Liver (tissue), 9 donors: ENCODE results near the gene CREBL2. TPM values are rescaled to one million over a fixed set of nuclear protein-coding genes. Genes with fewer than 3 reads are reported as not detected.

ENCODE experiments used
- DNase-seq: peaks from one replicate; pipeline ENCODE4 v3.0.0-alpha.2; 2017; ENCODE audit warnings: low spot score
- H3K27ac ChIP-seq, 2 donors: one replicate each; pipeline ENCODE4 v1.7.0; 2013; ENCODE audit warnings: inconsistent platforms in 2 of 2, low read length in 2 of 2, control low read depth in 1 of 2, low read depth in 1 of 2, mild to moderate bottlenecking in 1 of 2
- H3K27me3 ChIP-seq, 4 donors: one replicate each; pipeline versions ENCODE4 v1.6.1 to v1.7.0; 2013; ENCODE audit warnings: low read length in 3 of 4, inconsistent platforms in 1 of 4, mild to moderate bottlenecking in 1 of 4, moderate library complexity in 1 of 4; ENCODE audit not compliant: control insufficient read depth in 4 of 4, insufficient read depth in 4 of 4
- H3K36me3 ChIP-seq, 4 donors: one replicate each; pipeline versions ENCODE4 v1.6.1 to v1.7.0; 2013; ENCODE audit warnings: low read length in 3 of 4, mild to moderate bottlenecking in 3 of 4, low read depth in 1 of 4, moderate library complexity in 1 of 4; ENCODE audit not compliant: control insufficient read depth in 4 of 4, insufficient read depth in 3 of 4
- H3K4me1 ChIP-seq, 4 donors: one replicate each; pipeline versions ENCODE4 v1.6.1 to v1.7.0; 2013; ENCODE audit warnings: low read length in 3 of 4, mild to moderate bottlenecking in 3 of 4, moderate library complexity in 1 of 4; ENCODE audit not compliant: control insufficient read depth in 4 of 4, insufficient read depth in 4 of 4
- H3K4me3 ChIP-seq, 3 donors: one replicate each; pipeline versions ENCODE4 v1.6.1 to v1.7.0; 2013; ENCODE audit warnings: low read length in 3 of 3, control low read depth in 1 of 3, low read depth in 1 of 3, mild to moderate bottlenecking in 1 of 3
- H3K9ac ChIP-seq, 2 donors: one replicate each; pipeline ENCODE4 v1.7.0; 2013; ENCODE audit warnings: low read length in 2 of 2, mild to moderate bottlenecking in 2 of 2, moderate library complexity in 2 of 2, control low read depth in 1 of 2, low read depth in 1 of 2
- H3K9me3 ChIP-seq, 4 donors: one replicate each; pipeline versions ENCODE4 v1.6.1 to v1.7.0; 2013; ENCODE audit warnings: low read length in 3 of 4; ENCODE audit not compliant: control insufficient read depth in 4 of 4
- EGR1 ChIP-seq, 2 donors: IDR thresholded peaks; 2 replicates each; pipeline ENCODE4 v1.6.1; 2016 to 2018; ENCODE audit warnings: antibody characterized with exemption in 2 of 2, low read depth in 2 of 2
- FOXA1 ChIP-seq: IDR thresholded peaks from 2 replicates; pipeline ENCODE4 v1.6.1; 2016; ENCODE audit warnings: antibody characterized with exemption
- FOXA2 ChIP-seq: IDR thresholded peaks from 2 replicates; pipeline ENCODE4 v1.6.1; 2016; ENCODE audit warnings: antibody characterized with exemption
- GABPA ChIP-seq, 2 donors: IDR thresholded peaks in 1 of 2; conservative IDR thresholded peaks in 1 of 2; 2 replicates each; pipeline ENCODE4 v1.6.1; 2016; ENCODE audit warnings: antibody characterized with exemption in 2 of 2, mild to moderate bottlenecking in 1 of 2, moderate library complexity in 1 of 2
- HNF4A ChIP-seq, 2 donors: conservative IDR thresholded peaks; 2 replicates each; pipeline ENCODE4 v1.6.1; 2016; ENCODE audit warnings: antibody characterized with exemption in 2 of 2, mild to moderate bottlenecking in 2 of 2
- HNF4G ChIP-seq: IDR thresholded peaks from 2 replicates; pipeline ENCODE4 v1.6.1; 2016; ENCODE audit warnings: antibody characterized with exemption
- JUND ChIP-seq, 2 donors: IDR thresholded peaks; 2 replicates each; pipeline ENCODE4 v1.6.1; 2016; ENCODE audit warnings: antibody characterized with exemption in 2 of 2
- NR2F2 ChIP-seq: IDR thresholded peaks from 2 replicates; pipeline ENCODE4 v1.6.1; 2016; ENCODE audit warnings: antibody characterized with exemption
- RAD21 ChIP-seq, 2 donors: IDR thresholded peaks; 2 replicates each; pipeline ENCODE4 v1.6.1; 2016; ENCODE audit warnings: antibody characterized with exemption in 2 of 2, mild to moderate bottlenecking in 2 of 2
- RXRA ChIP-seq, 2 donors: IDR thresholded peaks; 2 replicates each; pipeline ENCODE4 v1.6.1; 2017 to 2018; ENCODE audit warnings: antibody characterized with exemption in 2 of 2, mild to moderate bottlenecking in 1 of 2
- SP1 ChIP-seq: IDR thresholded peaks from 2 replicates; pipeline ENCODE4 v1.6.1; 2018; ENCODE audit warnings: antibody characterized with exemption, mild to moderate bottlenecking
- TAF1 ChIP-seq: conservative IDR thresholded peaks from 2 replicates; pipeline ENCODE4 v1.6.1; 2016; ENCODE audit warnings: antibody characterized with exemption, mild to moderate bottlenecking
- YY1 ChIP-seq: IDR thresholded peaks from 2 replicates; pipeline ENCODE4 v1.6.1; 2016; ENCODE audit warnings: antibody characterized with exemption, mild to moderate bottlenecking
- WGBS: extraction: QIAGEN DNeasy Blood & Tissue Kit; methylation state at CpG from one replicate; pipeline ENCODE4 v1.1.7; 2013; 5-methylcytosine and 5-hydroxymethylcytosine counted together
- polyA plus RNA-seq, 2 donors: library from polyadenylated mRNA; stranded (reverse) in 1 of 2; unstranded in 1 of 2; fragments of 200-250 nt in 1 of 2; fragments of >200 nt in 1 of 2; fragmentation: Nextera tagmentation in 1 of 2; extraction: Ambion mirVana in 1 of 2; gene quantifications; one replicate each; pipeline versions ENCODE4 v1.2.1 to v1.2.3, GENCODE V29; 2013 to 2015
- total RNA-seq, 2 donors: library from RNA; depleted of rRNA; stranded (reverse); fragments of >200 nt; gene quantifications; one replicate each; pipeline ENCODE4 v1.2.3, GENCODE V29; 2014
- TF ChIP-seq, protein P1 (sequence below): fragments of 150-350 bp; IDR thresholded peaks from 2 replicates; pipeline ENCODE4 v1.5.1; 2017; ENCODE audit warnings: improper control_type of control experiment, low read depth, low read length; ENCODE audit not compliant: missing input control
- TF ChIP-seq, protein P2 (sequence below): IDR thresholded peaks from 2 replicates; pipeline ENCODE4 v1.6.1; 2016; ENCODE audit warnings: antibody characterized with exemption
- TF ChIP-seq, protein P3 (sequence below): IDR thresholded peaks from 2 replicates; pipeline ENCODE4 v1.6.1; 2016; ENCODE audit warnings: antibody characterized with exemption
- TF ChIP-seq, protein P4 (sequence below): IDR thresholded peaks from 2 replicates; pipeline ENCODE4 v1.6.1; 2016; ENCODE audit warnings: antibody characterized with exemption, mild to moderate bottlenecking
- TF ChIP-seq, protein P5 (sequence below): IDR thresholded peaks from 2 replicates; pipeline ENCODE4 v1.6.1; 2016; ENCODE audit warnings: antibody characterized with exemption
- donor health status: healthy.
- donor health status: healthy.
- donor health status: healthy.
- donor health status: healthy.
- donor health status: healthy.

CREBL2 gene
- total and polyA plus RNA-seq, 4 donors, result 14.6 to 27.4 (median 19.0) TPM

DNA sequence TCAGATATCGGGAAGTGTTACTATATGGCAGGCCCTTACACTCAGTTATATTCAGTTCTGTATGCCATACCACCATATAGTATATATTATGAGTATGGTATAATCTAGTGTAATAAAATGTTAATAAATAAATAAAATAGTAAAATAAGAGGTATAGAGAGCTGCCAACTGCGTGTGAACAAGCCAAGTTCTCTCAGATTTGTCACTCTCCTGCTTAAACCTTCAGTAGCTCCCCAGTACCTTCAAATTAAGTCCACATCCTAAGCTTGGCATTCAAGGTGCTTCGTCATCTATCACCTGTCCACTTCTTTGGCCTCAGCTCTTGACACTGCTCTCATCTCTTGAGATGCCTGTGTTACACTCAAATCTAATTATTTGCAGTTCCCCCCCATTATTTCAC, 12.8 kb upstream of the CREBL2 start:
- H3K9me3 ChIP-seq, result no peaks in the 10 kb centered on the region
- no peak overlapping the region for H3K27ac ChIP-seq
- no peaks in the 10 kb centered on the region for H3K36me3 ChIP-seq
- WGBS, result 88% methylated on average over 3 of the region's 3 CpGs
- no peak overlapping the region for H3K9ac ChIP-seq
- DNase-seq, result no peak
- TF ChIP-seq HNF4A (conservative IDR thresholded peaks at IDR 0.05) (no peak), TAF1 (no peak), HNF4G (no peak), EGR1 (IDR thresholded peaks at IDR 0.05; ENCODE audit: low read depth in 2 of 2) (no peak)
- no peaks in the 10 kb centered on the region for H3K4me1 ChIP-seq
- H3K4me3 ChIP-seq, result no peak overlapping the region
- no peaks in the 10 kb centered on the region for H3K27me3 ChIP-seq

DNA sequence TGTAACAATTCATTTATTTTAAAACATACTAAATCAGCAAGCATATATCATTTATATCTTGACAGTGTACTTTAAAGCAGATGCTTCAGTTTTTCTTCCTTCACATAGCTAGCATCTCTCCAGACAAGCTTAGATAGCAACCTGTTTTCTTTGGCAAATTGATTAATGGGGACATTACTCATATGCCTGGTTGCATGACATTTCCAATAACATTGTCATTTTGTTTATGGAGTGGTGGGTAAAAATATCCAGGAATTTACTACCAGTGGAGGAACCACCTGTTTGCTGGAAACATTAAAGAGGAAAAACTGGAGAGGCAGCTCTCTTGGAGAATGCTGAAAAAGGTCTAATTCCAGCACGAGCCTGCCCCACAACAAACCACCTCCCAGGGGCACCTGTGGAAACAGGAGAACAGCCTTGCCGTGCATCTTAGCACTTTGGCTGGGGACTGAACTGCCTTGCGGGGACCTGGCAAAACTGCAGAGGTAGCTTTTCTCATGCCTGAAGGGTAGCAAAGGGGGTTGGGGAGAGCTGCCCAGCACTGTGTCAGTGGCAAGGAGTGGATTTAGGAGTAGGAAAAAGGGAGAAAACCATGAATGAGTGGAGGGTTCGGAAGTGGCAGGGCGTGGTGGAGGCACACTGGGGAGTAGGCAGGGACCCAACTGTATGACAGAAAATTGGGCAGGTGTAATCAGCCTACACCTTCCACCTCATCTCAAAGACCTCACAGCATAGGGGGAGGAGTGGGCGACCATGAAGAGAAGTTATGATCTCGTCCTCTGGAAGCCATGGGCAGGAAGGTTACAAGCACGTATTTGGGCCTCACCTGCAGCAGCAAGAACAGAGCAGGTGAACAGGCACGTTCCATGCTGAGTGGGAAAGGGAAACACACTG, 11.7 kb upstream of the CREBL2 start:
- no peak for DNase-seq
- no peaks in the 10 kb centered on the region for H3K9me3 ChIP-seq
- 84% methylated on average over 9 of the region's 9 CpGs for WGBS
- no peaks in the 10 kb centered on the region for H3K36me3 ChIP-seq
- H3K4me1 ChIP-seq, result no peaks in the 10 kb centered on the region
- H3K4me3 ChIP-seq, result no peak overlapping the region
- no peaks in the 10 kb centered on the region for H3K27me3 ChIP-seq
- H3K9ac ChIP-seq, result no peak overlapping the region
- TF ChIP-seq NR2F2, result no peak
- no peak for TF ChIP-seq RXRA (IDR thresholded peaks at IDR 0.05)
- no peak for TF ChIP-seq JUND (IDR thresholded peaks at IDR 0.05)
- TF ChIP-seq, protein P1, sequence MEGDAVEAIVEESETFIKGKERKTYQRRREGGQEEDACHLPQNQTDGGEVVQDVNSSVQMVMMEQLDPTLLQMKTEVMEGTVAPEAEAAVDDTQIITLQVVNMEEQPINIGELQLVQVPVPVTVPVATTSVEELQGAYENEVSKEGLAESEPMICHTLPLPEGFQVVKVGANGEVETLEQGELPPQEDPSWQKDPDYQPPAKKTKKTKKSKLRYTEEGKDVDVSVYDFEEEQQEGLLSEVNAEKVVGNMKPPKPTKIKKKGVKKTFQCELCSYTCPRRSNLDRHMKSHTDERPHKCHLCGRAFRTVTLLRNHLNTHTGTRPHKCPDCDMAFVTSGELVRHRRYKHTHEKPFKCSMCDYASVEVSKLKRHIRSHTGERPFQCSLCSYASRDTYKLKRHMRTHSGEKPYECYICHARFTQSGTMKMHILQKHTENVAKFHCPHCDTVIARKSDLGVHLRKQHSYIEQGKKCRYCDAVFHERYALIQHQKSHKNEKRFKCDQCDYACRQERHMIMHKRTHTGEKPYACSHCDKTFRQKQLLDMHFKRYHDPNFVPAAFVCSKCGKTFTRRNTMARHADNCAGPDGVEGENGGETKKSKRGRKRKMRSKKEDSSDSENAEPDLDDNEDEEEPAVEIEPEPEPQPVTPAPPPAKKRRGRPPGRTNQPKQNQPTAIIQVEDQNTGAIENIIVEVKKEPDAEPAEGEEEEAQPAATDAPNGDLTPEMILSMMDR, result no peak
- TF ChIP-seq, protein P2, sequence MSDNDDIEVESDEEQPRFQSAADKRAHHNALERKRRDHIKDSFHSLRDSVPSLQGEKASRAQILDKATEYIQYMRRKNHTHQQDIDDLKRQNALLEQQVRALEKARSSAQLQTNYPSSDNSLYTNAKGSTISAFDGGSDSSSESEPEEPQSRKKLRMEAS, result no peak
- TF ChIP-seq, protein P3, sequence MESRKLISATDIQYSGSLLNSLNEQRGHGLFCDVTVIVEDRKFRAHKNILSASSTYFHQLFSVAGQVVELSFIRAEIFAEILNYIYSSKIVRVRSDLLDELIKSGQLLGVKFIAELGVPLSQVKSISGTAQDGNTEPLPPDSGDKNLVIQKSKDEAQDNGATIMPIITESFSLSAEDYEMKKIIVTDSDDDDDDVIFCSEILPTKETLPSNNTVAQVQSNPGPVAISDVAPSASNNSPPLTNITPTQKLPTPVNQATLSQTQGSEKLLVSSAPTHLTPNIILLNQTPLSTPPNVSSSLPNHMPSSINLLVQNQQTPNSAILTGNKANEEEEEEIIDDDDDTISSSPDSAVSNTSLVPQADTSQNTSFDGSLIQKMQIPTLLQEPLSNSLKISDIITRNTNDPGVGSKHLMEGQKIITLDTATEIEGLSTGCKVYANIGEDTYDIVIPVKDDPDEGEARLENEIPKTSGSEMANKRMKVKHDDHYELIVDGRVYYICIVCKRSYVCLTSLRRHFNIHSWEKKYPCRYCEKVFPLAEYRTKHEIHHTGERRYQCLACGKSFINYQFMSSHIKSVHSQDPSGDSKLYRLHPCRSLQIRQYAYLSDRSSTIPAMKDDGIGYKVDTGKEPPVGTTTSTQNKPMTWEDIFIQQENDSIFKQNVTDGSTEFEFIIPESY, result no peak
- no peak for TF ChIP-seq EGR1 (IDR thresholded peaks at IDR 0.05; ENCODE audit: low read depth in 2 of 2)
- TF ChIP-seq YY1, result no peak
- TF ChIP-seq SP1, result no peak
- TF ChIP-seq RAD21 (IDR thresholded peaks at IDR 0.05), result no peak
- TF ChIP-seq FOXA1, result no peak
- TF ChIP-seq HNF4A (conservative IDR thresholded peaks at IDR 0.05), result no peak
- no peak for TF ChIP-seq HNF4G
- no peak for TF ChIP-seq FOXA2
- no peak for TF ChIP-seq GABPA (IDR thresholded peaks at IDR 0.05 in 1 of 2, conservative IDR thresholded peaks at IDR 0.05 in 1 of 2)
- no peak for TF ChIP-seq TAF1
- TF ChIP-seq, protein P4, sequence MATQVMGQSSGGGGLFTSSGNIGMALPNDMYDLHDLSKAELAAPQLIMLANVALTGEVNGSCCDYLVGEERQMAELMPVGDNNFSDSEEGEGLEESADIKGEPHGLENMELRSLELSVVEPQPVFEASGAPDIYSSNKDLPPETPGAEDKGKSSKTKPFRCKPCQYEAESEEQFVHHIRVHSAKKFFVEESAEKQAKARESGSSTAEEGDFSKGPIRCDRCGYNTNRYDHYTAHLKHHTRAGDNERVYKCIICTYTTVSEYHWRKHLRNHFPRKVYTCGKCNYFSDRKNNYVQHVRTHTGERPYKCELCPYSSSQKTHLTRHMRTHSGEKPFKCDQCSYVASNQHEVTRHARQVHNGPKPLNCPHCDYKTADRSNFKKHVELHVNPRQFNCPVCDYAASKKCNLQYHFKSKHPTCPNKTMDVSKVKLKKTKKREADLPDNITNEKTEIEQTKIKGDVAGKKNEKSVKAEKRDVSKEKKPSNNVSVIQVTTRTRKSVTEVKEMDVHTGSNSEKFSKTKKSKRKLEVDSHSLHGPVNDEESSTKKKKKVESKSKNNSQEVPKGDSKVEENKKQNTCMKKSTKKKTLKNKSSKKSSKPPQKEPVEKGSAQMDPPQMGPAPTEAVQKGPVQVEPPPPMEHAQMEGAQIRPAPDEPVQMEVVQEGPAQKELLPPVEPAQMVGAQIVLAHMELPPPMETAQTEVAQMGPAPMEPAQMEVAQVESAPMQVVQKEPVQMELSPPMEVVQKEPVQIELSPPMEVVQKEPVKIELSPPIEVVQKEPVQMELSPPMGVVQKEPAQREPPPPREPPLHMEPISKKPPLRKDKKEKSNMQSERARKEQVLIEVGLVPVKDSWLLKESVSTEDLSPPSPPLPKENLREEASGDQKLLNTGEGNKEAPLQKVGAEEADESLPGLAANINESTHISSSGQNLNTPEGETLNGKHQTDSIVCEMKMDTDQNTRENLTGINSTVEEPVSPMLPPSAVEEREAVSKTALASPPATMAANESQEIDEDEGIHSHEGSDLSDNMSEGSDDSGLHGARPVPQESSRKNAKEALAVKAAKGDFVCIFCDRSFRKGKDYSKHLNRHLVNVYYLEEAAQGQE, result no peak
- TF ChIP-seq, protein P5, sequence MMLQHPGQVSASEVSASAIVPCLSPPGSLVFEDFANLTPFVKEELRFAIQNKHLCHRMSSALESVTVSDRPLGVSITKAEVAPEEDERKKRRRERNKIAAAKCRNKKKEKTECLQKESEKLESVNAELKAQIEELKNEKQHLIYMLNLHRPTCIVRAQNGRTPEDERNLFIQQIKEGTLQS, result no peak
- no peak overlapping the region for H3K27ac ChIP-seq
